EL (cell line): ENCODE results near the gene NISCH.
"Not testable (repeated sequence)": the region's sequence is repeated elsewhere in the genome, so short reads cannot be mapped to it uniquely, and the experiment has no call there.

Source experiments
- DNase-seq: peaks from one replicate; pipeline ENCODE4 v3.0.0-alpha.2; 2016

The NISCH gene

DNA sequence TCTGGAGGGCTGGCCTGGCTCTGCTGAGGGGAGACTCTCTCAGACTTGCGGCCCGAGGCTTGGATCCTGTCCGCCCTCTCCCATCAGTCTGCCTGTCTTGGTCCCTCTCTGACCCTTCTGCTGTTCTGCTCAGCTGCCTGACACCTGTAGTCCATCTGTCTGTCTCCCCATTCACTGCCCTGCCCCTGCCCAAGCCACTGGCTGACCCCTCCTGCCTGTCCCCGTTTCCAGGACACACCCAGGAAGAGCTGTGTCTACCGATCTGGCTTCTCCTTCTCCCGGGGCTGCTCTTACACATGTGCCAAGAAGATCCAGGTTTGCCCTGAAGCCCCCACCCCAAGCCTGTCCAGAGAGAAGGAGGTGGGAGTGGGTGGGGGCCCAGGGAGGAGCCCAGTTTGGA, 59.8 kb downstream of the NISCH start:
- no peak for DNase-seq

DNA sequence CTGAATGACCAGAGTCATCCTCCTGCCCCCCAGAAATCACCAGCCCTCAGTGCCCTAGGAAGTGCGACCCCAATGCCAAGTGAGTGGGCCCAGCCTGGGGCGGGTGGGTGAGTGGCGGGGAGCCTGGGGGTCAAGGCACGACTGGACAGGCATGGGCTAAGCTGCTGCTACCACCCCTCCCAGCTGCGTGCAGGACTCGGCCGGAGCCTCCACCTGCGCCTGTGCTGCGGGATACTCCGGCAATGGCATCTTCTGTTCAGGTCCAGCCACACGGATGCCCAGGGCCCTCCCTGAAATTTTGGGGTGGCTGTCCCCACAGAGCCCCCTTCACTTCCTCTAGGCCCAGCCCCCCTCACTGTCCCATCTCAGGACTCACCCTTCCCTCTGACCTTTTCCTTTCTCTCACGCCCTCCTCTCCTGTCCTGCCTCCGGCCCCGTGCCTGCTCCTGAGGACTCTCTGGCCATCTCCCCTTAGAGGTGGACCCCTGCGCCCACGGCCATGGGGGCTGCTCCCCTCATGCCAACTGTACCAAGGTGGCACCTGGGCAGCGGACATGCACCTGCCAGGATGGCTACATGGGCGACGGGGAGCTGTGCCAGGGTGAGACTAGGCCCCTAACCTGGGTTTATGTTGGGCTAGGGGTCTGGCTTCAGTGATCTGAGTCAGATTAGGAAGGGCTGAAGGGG, 61.2 kb downstream of the NISCH start:
- no peak for DNase-seq

DNA sequence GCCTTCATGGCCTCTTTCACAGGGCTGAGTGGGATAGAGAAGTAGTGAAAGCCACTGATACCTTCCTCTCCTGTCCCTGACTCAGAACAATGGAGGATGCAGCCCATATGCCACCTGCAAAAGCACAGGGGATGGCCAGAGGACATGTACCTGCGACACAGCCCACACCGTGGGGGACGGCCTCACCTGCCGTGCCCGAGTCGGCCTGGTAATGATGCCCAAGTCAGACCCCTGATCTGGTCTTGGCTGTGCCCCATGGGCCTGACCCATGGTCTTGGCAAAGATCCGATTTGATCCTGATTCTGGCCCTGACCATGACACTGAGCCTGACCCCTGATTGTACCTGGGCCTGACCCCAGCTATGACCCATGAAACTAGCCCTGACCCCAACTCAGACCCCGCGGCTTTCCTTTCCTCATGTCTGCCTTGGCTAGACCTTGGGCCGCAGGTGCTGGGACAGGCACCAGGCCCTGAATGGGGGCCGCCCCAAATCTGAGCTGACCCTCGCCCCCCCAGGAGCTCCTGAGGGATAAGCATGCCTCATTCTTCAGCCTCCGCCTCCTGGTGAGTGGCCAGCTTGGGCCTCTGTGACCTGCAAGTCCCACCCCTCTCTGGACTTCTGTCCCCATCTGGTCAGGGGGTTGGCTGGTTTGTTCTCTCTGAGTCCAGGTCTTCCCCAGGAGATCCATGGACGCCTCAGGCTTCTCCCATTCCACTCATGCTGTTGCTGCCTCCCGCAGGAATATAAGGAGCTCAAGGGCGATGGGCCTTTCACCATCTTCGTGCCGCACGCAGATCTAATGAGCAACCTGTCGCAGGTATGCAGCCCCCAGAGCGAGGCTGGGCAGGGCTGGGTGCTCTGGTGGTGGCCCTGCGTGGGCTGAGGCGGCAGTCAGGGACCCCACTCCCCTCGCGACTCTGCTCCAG, 62.7 kb downstream of the NISCH start:
- DNase-seq = no peak

DNA sequence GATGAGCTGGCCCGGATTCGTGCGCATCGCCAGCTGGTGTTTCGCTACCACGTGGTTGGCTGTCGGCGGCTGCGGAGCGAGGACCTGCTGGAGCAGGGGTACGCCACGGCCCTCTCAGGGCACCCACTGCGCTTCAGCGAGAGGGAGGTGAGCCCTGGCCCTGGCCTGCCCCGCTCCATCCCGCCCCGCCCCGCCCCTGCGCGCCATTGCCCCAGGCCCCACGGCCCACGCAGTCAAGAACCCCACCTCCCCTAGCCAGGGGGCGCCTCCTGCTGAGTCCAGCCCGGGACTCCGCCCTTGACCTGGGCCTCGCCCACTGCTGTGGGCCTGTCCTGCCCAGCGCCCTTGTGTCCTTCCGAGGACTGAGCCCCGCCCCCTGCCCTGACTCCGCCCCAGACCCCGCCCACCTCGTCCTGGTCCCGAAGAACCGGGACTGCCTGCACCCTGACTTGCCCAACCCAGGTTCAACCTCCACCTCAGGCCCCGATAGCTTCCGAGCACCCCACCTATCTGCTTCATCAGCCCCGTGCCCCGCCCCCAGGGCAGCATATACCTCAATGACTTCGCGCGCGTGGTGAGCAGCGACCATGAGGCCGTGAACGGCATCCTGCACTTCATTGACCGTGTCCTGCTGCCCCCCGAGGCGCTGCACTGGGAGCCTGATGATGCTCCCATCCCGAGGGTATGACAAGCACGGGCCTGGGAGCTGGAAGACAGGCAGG, 63.5 kb downstream of the NISCH start:
- peak; percentile 19 for DNase-seq

DNA sequence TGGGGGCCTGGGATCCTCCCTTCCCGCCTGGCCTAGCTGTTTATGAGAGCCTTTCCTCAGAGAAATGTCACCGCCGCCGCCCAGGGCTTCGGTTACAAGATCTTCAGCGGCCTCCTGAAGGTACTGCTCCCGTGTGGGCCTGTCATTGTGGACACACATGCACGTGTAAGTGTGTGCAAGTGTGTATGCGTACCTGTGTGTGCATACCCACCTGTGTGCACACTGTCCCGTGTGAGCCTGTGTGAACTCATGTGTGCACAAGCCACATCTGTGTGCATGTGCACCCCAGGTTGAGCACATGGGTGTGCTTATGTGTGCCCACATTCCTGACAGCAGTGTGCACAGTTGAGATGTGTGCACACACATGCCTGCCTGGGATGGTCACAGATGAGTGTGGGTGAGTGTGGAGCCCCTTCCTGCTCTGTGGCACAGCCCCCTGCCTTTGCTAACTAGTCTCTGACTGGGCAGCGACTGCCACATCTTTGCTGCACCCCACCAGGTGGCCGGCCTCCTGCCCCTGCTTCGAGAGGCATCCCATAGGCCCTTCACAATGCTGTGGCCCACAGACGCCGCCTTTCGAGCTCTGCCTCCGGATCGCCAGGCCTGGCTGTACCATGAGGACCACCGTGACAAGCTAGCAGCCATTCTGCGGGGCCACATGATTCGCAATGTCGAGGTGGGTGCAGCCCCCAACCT, 64.2 kb downstream of the NISCH start:
- no peak for DNase-seq

DNA sequence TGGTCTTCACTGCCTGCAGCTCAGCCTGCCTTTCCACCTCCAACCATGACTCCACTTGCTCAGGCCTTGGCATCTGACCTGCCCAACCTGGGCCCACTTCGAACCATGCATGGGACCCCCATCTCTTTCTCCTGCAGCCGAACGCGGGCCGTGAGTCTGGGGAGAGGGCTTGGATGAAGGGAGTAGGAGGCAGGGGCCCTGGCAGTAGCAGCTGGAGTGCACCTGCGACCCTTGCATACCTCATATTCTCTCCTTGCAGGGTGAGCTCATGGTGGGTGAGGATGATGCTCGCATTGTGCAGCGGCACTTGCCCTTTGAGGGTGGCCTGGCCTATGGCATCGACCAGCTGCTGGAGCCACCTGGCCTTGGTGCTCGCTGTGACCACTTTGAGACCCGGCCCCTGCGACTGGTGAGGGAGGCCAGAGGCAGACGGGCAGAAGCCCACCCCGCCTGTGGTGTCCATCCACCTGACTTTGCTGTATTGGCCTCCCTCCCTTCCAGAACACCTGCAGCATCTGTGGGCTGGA, 64.8 kb downstream of the NISCH start:
- no peak for DNase-seq

DNA sequence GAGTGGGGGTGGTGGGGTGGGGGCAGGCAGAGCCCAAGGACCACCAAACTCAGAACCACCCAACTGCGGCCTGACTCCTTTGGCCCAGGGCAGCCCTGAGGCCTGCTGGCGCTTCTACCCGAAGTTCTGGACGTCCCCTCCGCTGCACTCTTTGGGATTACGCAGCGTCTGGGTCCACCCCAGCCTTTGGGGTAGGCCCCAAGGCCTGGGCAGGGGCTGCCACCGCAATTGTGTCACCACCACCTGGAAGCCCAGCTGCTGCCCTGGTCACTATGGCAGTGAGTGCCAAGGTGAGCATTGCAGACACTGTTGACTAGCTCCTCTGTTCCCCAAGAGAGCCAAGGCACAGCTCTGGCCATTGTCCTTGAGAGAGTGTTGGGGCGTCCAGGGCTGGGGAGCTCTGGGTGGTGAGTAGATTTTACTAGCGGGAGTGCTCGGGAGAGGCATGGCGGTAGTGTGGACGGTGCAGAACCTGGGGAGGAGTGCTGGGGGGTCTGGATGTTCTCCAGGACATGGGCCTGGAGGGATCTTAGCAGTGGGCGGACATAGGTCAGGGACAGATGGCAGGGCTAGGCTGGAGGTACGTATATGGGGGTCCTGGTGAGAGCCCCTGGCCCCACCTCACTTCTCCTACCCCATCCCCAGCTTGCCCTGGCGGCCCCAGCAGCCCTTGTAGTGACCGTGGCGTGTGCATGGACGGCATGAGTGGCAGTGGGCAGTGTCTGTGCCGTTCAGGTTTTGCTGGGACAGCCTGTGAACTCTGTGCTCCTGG, 65.5 kb downstream of the NISCH start:
- DNase-seq = no peak

DNA sequence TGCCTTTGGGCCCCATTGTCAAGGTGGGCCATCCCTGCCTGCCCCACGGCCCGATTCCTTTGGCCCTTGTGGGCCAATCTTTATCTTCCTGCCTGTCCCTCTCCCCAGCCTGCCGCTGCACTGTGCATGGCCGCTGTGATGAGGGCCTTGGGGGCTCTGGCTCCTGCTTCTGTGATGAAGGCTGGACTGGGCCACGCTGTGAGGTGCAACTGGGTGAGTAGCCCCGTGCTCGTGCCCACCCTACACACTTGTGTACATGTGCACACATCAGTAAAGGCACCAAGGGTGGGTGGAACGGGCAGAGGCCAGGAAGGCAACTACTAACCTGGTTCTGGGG, 66.1 kb downstream of the NISCH start:
- DNase-seq = no peak

DNA sequence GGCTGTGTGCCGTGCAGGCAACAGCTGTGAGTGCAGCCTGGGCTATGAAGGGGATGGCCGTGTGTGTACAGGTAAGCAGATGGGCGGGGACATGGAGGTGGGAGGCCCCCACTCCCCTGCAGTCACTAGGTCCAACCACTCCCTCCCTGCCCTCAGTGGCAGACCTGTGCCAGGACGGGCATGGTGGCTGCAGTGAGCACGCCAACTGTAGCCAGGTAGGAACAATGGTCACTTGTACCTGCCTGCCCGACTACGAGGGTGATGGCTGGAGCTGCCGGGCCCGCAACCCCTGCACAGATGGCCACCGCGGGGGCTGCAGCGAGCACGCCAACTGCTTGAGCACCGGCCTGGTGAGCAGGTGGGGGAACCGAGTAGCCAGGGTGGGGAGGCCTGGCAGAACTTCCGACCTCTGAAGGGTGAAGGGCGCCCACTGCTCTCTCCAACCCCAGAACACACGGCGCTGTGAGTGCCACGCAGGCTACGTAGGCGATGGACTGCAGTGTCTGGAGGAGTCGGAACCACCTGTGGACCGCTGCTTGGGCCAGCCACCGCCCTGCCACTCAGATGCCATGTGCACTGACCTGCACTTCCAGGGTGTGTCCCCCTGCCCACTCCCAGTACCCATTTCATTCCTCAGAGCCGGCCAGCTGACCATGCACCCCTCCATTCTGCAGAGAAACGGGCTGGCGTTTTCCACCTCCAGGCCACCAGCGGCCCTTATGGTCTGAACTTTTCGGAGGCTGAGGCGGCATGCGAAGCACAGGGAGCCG, 66.7 kb downstream of the NISCH start:
- no peak for DNase-seq

DNA sequence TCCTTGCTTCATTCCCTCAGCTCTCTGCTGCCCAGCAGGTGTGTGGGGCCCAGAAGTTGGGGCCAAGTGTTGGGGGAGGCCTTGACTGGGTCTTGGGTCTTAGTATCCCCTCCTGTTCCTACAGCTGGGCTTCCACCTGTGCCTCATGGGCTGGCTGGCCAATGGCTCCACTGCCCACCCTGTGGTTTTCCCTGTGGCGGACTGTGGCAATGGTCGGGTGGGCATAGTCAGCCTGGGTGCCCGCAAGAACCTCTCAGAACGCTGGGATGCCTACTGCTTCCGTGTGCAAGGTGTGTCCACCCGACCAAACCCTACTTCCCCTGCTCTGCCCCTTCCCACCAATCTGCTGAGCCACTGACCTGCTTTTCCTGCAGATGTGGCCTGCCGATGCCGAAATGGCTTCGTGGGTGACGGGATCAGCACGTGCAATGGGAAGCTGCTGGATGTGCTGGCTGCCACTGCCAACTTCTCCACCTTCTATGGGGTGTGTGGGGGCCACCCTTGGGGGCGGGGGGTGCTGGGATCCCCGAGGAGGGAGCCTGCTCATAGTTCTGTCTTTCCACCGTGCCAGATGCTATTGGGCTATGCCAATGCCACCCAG, 67.3 kb downstream of the NISCH start:
- DNase-seq = no peak

DNA sequence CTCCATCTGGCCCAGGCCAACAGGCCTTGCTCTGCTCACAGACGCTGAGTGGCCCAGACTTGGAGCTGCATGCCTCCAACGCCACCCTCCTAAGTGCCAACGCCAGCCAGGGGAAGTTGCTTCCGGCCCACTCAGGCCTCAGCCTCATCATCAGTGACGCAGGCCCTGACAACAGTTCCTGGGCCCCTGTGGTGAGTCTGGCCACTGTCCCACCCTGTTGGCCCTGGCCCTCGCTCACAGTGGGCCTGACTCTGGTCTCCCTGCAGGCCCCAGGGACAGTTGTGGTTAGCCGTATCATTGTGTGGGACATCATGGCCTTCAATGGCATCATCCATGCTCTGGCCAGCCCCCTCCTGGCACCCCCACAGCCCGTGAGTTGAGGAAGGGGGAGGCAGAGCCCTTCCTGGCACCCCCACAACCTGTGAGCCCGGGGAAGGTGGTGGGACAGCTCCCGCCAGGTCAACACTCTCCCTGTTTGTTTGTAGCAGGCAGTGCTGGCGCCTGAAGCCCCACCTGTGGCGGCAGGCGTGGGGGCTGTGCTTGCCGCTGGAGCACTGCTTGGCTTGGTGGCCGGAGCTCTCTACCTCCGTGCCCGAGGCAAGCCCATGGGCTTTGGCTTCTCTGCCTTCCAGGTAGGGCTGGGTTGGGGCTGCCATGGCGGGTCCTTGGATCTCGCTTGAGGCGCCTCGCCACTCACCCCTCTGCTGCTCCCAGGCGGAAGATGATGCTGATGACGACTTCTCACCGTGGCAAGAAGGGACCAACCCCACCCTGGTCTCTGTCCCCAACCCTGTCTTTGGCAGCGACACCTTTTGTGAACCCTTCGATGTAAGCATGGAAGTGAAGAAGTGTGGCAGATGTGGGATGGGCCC, 68.2 kb downstream of the NISCH start:
- DNase-seq = no peak

DNA sequence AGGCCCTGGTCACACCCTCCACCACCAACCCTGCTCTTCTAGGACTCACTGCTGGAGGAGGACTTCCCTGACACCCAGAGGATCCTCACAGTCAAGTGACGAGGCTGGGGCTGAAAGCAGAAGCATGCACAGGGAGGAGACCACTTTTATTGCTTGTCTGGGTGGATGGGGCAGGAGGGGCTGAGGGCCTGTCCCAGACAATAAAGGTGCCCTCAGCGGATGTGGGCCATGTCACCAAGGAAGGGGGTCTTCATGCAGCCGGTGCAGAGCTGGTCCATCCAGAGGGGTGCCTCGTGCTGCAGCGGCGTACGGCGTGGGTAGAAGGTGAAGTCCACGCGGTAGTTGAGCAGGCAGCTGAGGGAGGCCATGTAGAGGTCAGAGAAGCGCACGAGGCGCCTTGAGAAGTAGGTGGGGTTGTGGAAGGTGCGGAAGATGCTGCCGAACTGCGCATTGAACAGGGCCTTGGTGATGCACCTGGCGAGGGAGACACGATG, 68.9 kb downstream of the NISCH start:
- no peak for DNase-seq

DNA sequence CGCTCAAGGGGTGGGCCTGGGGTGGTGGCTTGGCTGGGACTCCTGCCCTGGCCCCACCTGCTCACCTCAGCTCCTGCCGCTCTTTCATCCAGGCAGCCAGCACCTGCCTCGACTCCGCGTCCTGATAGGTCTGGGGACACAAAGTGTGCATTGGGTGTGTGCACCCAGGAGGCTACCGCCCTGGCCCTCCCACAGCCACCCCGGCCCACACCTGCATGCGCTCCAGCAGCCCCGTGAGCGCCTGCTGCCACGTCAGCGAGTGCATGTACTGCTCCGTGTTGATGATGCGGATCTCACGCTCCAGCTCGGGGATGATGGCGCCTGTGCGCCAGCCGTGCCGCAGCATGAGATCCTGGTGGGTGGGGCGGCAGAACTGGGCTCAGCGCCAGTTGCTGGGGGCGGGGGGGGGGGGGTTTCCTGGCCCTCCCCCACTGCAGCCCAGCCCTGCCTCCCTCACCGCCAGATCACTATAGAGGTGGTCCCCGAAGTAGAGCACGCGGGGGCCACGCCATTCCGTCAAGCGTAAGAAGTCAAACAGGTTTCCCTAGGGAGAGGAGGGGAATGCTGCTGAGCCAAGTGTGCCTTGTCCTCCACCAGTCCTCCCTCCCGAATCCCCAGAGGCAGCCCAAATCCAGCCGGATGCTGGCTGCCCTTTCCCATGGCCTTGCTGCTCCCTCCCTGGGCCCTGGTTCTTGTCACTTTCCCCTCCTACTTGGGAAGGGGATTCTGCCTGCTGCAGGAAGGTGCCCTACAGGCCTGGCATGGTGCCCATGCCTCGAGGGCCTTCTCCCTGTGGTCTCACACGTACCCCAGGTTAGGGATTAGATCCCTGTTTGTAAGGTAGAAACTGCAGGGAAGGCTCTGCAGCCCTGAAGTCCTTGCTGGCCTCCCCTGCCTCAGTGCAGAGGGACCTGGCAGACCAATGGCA, 69.6 kb downstream of the NISCH start:
- no peak for DNase-seq

DNA sequence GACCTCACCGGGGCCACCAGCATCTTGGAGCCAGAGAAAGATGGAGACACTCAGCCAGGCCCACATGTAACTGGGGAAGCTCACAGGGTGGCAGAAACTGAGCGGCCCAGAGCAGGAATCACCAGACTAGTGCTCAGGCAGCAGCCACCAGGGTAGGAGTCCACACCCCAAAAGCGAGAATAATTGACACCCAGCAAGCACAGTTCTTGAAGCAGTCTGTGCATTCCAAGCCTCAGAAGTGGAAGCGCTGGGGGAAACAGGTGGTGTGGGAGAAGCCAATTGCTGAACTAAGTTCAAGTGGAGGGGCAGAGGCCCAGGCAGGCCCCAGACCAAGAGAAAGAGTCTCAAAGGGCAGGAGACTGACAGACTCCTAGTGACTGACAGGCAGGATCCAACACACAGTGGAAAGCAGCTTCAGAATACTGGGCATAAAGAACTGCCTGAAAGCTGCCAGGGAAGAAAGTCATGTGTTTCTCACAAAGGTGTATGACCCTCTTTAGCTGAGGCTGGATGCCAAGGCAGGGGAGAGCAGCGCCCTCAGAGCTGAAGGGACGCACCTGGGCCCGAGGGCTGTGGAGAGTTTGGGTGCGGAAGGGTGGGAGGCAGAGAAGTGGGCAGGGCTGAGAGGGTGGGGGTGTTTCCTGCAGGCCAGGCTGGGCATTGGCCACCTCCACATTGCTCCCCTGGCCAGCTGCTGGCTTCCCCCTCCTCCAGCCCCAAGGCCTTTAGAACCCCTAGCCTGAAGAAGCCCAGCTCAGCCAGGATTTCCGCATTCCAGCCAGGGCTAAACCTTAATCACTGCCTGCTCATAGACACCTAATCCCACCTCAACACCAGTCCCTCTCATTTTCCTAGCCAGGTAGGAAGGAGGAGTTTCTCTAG, 70.5 kb downstream of the NISCH start:
- no peak for DNase-seq

DNA sequence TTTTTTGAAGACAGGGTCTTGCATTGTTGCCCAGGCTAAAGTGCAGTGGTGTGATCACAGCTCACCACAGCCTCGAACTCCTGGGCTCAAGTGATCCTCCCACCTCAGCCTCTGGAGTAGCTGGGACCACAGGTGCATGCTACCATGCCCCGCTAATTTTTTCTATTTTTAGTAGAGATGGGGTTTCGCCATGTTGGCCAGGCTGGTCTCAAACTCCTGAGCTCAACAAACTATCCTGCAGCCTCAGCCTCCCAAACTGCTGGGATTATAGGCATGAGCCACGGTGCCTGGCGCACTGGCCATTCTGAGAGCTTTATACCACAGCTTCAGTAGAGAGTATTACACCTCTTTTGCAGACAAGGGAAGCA, 71.3 kb downstream of the NISCH start:
- not testable (repeated sequence) for DNase-seq

DNA sequence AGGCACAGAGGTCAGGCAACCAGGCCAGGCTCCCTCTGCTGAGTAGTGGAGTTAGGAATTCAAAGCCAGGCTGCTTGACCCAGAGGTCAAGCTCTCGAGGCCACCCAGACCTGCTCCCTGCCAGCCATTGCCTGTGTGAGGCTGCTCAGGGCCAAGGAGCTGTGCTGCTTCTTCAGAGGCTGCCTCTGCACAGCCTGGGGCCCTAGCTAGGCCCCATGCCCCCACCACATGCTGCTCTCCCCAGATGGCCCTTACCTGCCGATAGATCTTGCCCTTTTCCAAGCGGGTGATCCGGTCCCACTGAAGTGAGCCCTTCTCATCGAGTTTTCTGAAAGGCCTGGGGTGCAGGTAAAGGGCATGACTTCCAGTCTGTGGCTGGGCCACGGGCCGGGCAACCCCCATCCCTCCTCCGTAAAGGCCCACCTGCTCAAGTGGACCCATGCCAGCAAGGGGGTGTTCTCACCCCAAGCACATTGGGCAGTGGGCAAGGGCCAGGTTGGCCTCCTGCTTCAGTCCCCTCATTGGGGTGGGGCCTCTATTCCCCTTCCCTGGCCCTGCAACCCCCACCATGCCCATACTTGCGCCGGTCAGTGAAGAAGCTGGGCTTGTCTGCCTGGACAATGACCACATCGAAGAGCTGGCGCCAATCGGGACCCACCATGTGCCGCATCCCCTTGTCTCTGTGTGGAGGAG, 71.8 kb downstream of the NISCH start:
- peak; percentile 40 for DNase-seq
